Neural crest cell (in vitro differentiated cells): ENCODE measurements around the gene PHF19. TPM values are rescaled to one million over a fixed set of nuclear protein-coding genes. Genes with fewer than 3 reads are reported as not detected.

Experiments
- DNase-seq: peaks from one replicate; pipeline ENCODE4 v3.0.0; 2021; ENCODE audit warnings: low read depth, mixed read lengths, low spot score
- H3K27ac Mint-ChIP-seq: one replicate; pipeline ENCODE4 v1.8.0; 2021; ENCODE audit warnings: mild to moderate bottlenecking, mixed read lengths; ENCODE audit not compliant: unreplicated experiment
- H3K27me3 Mint-ChIP-seq: 2 replicates; pipeline ENCODE4 v1.8.0; 2021; ENCODE audit warnings: low read depth, mild to moderate bottlenecking, mixed read lengths
- H3K36me3 Mint-ChIP-seq: 2 replicates; pipeline ENCODE4 v1.8.0; 2021; ENCODE audit warnings: low read depth, mild to moderate bottlenecking, mixed read lengths
- H3K4me1 Mint-ChIP-seq: 2 replicates; pipeline ENCODE4 v1.8.0; 2021; ENCODE audit warnings: mixed read lengths
- H3K4me3 Mint-ChIP-seq: one replicate; pipeline ENCODE4 v1.8.0; 2021; ENCODE audit warnings: mild to moderate bottlenecking, mixed read lengths
- H3K9me3 Mint-ChIP-seq: 2 replicates; pipeline ENCODE4 v1.8.0; 2021; ENCODE audit warnings: mixed read lengths
- total RNA-seq: library from RNA; stranded (reverse); gene quantifications from 2 replicates; pipeline ENCODE4 v1.2.1, GENCODE V29; 2021
- TF ChIP-seq, protein P1 (sequence below): fragments of 200-600 bp; sonication (generic); conservative IDR thresholded peaks from 2 replicates; pipeline ENCODE4 v1.5.0; 2021; ENCODE audit warnings: antibody characterized with exemption, mild to moderate bottlenecking

The PHF19 gene
- total RNA-seq, 1 donor from 2014 or later: 110 TPM

- H3K36me3 Mint-ChIP-seq: no peaks in the 10 kb centered on the region
Observed at GRCh38 chr9:120891245-120891883, 14.4 kb upstream of the PHF19 start.

GRCh38 chr9:120890320-120891244, 13.6 kb upstream of the PHF19 start:
- Mint-ChIP-seq H3K9me3 (no peaks in the 10 kb centered on the region), H3K4me3 (no peak overlapping the region), H3K4me1 (peaks cover 16% of the 10 kb centered on the region), H3K27ac (peak overlapping the region; percentile 62), H3K36me3 (no peaks in the 10 kb centered on the region), H3K27me3 (no peaks in the 10 kb centered on the region)
- DNase-seq: no peak
- TF ChIP-seq, protein P1, sequence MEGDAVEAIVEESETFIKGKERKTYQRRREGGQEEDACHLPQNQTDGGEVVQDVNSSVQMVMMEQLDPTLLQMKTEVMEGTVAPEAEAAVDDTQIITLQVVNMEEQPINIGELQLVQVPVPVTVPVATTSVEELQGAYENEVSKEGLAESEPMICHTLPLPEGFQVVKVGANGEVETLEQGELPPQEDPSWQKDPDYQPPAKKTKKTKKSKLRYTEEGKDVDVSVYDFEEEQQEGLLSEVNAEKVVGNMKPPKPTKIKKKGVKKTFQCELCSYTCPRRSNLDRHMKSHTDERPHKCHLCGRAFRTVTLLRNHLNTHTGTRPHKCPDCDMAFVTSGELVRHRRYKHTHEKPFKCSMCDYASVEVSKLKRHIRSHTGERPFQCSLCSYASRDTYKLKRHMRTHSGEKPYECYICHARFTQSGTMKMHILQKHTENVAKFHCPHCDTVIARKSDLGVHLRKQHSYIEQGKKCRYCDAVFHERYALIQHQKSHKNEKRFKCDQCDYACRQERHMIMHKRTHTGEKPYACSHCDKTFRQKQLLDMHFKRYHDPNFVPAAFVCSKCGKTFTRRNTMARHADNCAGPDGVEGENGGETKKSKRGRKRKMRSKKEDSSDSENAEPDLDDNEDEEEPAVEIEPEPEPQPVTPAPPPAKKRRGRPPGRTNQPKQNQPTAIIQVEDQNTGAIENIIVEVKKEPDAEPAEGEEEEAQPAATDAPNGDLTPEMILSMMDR: no peak

More at GRCh38 chr9:120891245-120891883, 14.4 kb upstream of the PHF19 start:
- TF ChIP-seq, protein P1: no peak
- Mint-ChIP-seq H3K27me3 (no peaks in the 10 kb centered on the region), H3K9me3 (no peaks in the 10 kb centered on the region), H3K27ac (no peak overlapping the region), H3K4me3 (no peak overlapping the region), H3K4me1 (peaks cover 10% of the 10 kb centered on the region)
- no peak for DNase-seq

DNA sequence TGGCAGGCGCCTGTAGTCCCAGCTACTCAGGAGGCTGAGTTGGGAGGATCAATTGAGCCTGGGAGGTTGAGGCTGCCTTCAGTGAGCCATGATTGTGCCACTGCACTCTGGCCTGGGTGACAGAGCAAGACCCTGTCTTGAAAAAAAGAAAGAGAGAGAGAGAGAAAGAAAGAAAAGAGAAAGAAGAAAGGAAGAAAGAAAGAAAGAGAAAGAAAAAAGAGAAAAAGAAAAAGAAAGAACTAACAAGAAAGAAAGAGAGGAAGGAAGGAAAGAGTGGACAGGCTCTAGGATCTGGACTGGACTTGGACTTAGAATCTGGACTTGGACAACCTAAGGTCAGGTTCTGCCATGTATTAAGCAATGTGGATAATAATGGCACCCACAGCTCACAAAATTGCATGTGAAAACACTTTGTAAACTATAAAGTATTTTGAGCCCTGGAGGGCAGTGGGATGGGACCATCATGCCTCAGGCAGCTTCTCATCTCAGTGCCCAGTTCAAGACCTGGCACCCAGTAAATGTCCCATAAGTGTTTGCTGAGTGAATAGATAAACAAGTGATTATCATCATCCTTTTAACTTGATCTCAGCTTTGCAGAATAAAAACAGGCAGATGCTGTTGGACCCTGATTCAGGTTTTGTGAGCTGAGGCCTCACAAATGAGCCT, 12.8 kb upstream of the PHF19 start:
- no peaks in the 10 kb centered on the region for H3K36me3 Mint-ChIP-seq
- no peak overlapping the region for H3K4me3 Mint-ChIP-seq
- no peaks in the 10 kb centered on the region for H3K27me3 Mint-ChIP-seq
- DNase-seq: no peak
- TF ChIP-seq, protein P1: no peak
- peaks cover 16% of the 10 kb centered on the region for H3K4me1 Mint-ChIP-seq
- no peak overlapping the region for H3K27ac Mint-ChIP-seq
- no peaks in the 10 kb centered on the region for H3K9me3 Mint-ChIP-seq

DNA sequence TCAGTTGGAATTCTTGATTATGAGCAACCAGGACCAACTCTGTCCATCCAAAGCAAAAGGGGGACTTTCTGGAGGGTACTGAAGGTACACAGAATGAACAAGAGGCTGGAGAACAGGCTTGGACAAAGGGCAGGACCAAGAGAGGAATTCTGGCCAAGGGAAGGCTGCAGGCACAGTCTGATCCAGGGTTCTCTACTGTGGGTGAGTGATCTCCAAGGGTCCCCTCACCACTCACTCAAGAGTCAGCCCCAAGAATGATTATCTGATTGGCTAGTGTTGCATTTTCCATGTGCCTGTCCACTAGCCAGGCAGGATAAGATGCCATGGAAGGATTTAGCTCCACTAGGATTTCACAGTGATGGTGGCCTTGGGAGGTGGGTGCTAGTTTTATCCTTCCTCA, 11.6 kb upstream of the PHF19 start:
- H3K9me3 Mint-ChIP-seq: no peaks in the 10 kb centered on the region
- H3K4me1 Mint-ChIP-seq: peaks cover 16% of the 10 kb centered on the region
- TF ChIP-seq, protein P1: no peak
- H3K27me3 Mint-ChIP-seq: no peaks in the 10 kb centered on the region
- no peak for DNase-seq
- no peak overlapping the region for H3K4me3 Mint-ChIP-seq
- no peaks in the 10 kb centered on the region for H3K36me3 Mint-ChIP-seq
- H3K27ac Mint-ChIP-seq: no peak overlapping the region

GRCh38 chr9:120886490-120886967, 9.5 kb upstream of the PHF19 start:
- TF ChIP-seq, protein P1: no peak
- peaks cover 12% of the 10 kb centered on the region for H3K4me1 Mint-ChIP-seq
- H3K4me3 Mint-ChIP-seq: no peak overlapping the region
- no peaks in the 10 kb centered on the region for H3K27me3 Mint-ChIP-seq
- no peaks in the 10 kb centered on the region for H3K36me3 Mint-ChIP-seq
- H3K27ac Mint-ChIP-seq: no peak overlapping the region
- no peaks in the 10 kb centered on the region for H3K9me3 Mint-ChIP-seq
- no peak for DNase-seq
